Transverse colon (tissue), 4 donors: ENCODE measurements around the gene SOAT1. TPM values are rescaled to one million over a fixed set of nuclear protein-coding genes. Genes with fewer than 3 reads are reported as not detected.

Experiments
- DNase-seq: peaks from one replicate; pipeline ENCODE4 v3.0.0-alpha.2; 2019
- H3K27ac ChIP-seq, 4 donors: fragments of 200-600 bp; sonication (generic); 2 replicates each; pipeline ENCODE4 v1.5.1; 2016 to 2018; ENCODE audit warnings: inconsistent platforms in 4 of 4
- H3K27me3 ChIP-seq: fragments of 200-600 bp; sonication (generic); 2 replicates; pipeline ENCODE4 v1.5.1; 2017; ENCODE audit warnings: inconsistent platforms
- H3K36me3 ChIP-seq, 4 donors: fragments of 200-600 bp; sonication (generic); 2 replicates each; pipeline ENCODE4 v1.5.1; 2017 to 2019; ENCODE audit warnings: inconsistent platforms in 4 of 4
- H3K4me1 ChIP-seq, 4 donors: fragments of 200-600 bp; sonication (generic); 2 replicates each; pipeline ENCODE4 v1.5.1; 2017 to 2020; ENCODE audit warnings: inconsistent platforms in 4 of 4
- H3K4me3 ChIP-seq, 4 donors: fragments of 200-600 bp; sonication (generic); 1 replicate in 1 of 4; 2 replicates in 3 of 4; pipeline versions ENCODE4 v1.5.1 to v1.6.1; 2017 to 2019; ENCODE audit warnings: inconsistent platforms in 4 of 4
- H3K9me3 ChIP-seq, 2 donors: fragments of 200-600 bp; sonication (generic); 2 replicates each; pipeline ENCODE4 v1.5.1; 2017 to 2019; ENCODE audit warnings: inconsistent platforms in 2 of 2
- EP300 ChIP-seq: sonication (generic); formaldehyde crosslinking; IDR thresholded peaks from one replicate; pipeline ENCODE4 v1.6.1; 2017; ENCODE audit warnings: antibody characterized with exemption, low read depth
- POLR2A ChIP-seq: fragments of 450-650 bp; IDR thresholded peaks from one replicate; pipeline ENCODE4 v1.6.1; 2016; ENCODE audit warnings: antibody characterized with exemption, mild to moderate bottlenecking, moderate library complexity
- POLR2AphosphoS5 ChIP-seq, 3 donors: sonication (generic); formaldehyde crosslinking; IDR thresholded peaks; one replicate each; pipeline ENCODE4 v1.6.1; 2016; ENCODE audit warnings: antibody characterized with exemption in 3 of 3
- WGBS, 2 donors: methylation state at CpG; one replicate each; pipeline ENCODE4 v1.1.5; 2018; ENCODE audit warnings: low coverage in 1 of 2; 5-methylcytosine and 5-hydroxymethylcytosine counted together
- in situ Hi-C, 4 donors: fragments of 200-750 bp; cut with MboI; loops; one replicate each; pipeline versions ENCODE4 v1.15.0 to v1.15.1; 2017; ENCODE audit warnings: low sequenced_read_pairs in 3 of 4, low pct_ligation_motif_present in 1 of 4, low pct_unique_long_range_greater_than_20kb in 1 of 4
- intact Hi-C: fragments of 100-400 bp; cut with DNase I; formaldehyde crosslinking; loops from one replicate; pipeline ENCODE4 v1.15.1; 2023; ENCODE audit warnings: low total_unique reads
- total RNA-seq, 4 donors: library from RNA; depleted of rRNA; stranded (reverse); fragments of >200 nt; gene quantifications; one replicate each; pipeline ENCODE4 v1.1.0, GENCODE V29; 2016
- TF ChIP-seq, protein P1 (sequence below), 5 experiments: fragments of 200-600 bp in 3 of 5; fragments of 450-650 bp in 2 of 5; sonication (generic) in 3 of 5; IDR thresholded peaks; 1 replicate in 2 of 5; 2 replicates in 3 of 5; pipeline ENCODE4 v1.5.1; 2016 to 2017; ENCODE audit warnings: antibody characterized with exemption in 5 of 5, inconsistent platforms in 3 of 5, mild to moderate bottlenecking in 2 of 5, moderate library complexity in 1 of 5

SOAT1 gene
- total RNA-seq, 4 donors from 2014 or later, result 4.0 to 13.9 (median 10.3) TPM

DNA sequence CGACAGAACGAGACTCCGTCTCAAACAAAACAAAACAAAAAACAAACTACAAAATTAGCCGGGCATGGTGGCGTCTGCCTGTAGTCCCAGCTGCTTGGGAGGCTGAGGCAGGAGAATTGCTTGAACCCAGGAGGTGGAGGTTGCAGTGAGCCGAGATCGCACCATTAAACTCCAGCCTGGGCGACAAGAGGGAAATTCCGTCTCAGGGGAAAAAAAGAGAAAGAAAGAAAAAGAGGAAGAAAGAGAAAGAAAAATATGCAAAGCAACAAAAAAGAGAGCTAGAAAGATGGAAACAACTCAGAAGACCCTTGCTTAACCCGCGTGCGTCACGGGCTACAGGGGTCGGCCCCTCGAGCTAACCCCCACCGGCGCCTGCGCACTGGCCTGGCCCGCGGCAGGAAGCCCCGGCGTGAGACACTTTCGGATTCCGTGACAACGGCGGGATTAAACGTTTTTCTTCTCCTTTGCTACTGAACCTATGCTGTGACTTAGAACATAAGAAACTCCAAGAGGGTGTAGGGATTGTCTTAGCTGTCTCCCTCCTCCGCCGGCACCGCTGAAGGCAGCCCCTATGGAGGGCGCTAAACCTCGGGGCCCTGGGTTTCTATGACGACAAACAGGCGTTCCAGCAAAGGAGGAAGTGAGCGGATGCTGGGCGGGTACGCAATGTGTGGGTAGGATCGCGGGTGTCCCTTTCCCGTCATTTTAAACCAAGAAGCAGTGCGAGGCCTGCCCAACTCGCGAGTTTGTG is 71.9 kb downstream of the SOAT1 start, which contains the start of gene AXDND1:
Gene AXDND1, plus strand, starts transcription at position 630 of the 751 bp plus-strand sequence. CDS start 539 bp downstream, outside the sequence.
- no peaks in the 10 kb centered on the region for H3K9me3 ChIP-seq
- DNase-seq, result peak; percentile 89
- peaks cover 0 to 10% (median 4%) of the 10 kb centered on the region in 4 donors for H3K4me1 ChIP-seq
- in situ Hi-C loops (loop anchor here (5.0 to 25.0 kb wide), 9 partner anchors 103 to 828 kb away; partner anchors contain the start of genes ABL2 (in 2 of the 4) and TOR3A (in 1 of the 4)), intact Hi-C loops (loop anchor here (5.0 kb wide), 1 partner anchor 283 kb away; the partner anchor contains the start of gene TOR3A)
- H3K4me3 ChIP-seq, result peak within 1 kb of the TSS; percentile 46 to 89 (median 60)
- no peaks in the 10 kb centered on the region for H3K36me3 ChIP-seq
- TF ChIP-seq POLR2A, result peak; percentile 57
- TF ChIP-seq POLR2AphosphoS5 (IDR thresholded peaks at IDR 0.05), result peak; percentile 47 to 79 (median 59)
- TF ChIP-seq, protein P1, sequence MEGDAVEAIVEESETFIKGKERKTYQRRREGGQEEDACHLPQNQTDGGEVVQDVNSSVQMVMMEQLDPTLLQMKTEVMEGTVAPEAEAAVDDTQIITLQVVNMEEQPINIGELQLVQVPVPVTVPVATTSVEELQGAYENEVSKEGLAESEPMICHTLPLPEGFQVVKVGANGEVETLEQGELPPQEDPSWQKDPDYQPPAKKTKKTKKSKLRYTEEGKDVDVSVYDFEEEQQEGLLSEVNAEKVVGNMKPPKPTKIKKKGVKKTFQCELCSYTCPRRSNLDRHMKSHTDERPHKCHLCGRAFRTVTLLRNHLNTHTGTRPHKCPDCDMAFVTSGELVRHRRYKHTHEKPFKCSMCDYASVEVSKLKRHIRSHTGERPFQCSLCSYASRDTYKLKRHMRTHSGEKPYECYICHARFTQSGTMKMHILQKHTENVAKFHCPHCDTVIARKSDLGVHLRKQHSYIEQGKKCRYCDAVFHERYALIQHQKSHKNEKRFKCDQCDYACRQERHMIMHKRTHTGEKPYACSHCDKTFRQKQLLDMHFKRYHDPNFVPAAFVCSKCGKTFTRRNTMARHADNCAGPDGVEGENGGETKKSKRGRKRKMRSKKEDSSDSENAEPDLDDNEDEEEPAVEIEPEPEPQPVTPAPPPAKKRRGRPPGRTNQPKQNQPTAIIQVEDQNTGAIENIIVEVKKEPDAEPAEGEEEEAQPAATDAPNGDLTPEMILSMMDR (IDR thresholded peaks at IDR 0.05), result no peak
- H3K27ac ChIP-seq, result peak within 1 kb of the TSS; percentile 89 to 99 (median 90)
- 5 to 34% methylated on average over 9 to 43 of the region's 43 CpGs for WGBS, 2 donors
- no peaks in the 10 kb centered on the region for H3K27me3 ChIP-seq

DNA sequence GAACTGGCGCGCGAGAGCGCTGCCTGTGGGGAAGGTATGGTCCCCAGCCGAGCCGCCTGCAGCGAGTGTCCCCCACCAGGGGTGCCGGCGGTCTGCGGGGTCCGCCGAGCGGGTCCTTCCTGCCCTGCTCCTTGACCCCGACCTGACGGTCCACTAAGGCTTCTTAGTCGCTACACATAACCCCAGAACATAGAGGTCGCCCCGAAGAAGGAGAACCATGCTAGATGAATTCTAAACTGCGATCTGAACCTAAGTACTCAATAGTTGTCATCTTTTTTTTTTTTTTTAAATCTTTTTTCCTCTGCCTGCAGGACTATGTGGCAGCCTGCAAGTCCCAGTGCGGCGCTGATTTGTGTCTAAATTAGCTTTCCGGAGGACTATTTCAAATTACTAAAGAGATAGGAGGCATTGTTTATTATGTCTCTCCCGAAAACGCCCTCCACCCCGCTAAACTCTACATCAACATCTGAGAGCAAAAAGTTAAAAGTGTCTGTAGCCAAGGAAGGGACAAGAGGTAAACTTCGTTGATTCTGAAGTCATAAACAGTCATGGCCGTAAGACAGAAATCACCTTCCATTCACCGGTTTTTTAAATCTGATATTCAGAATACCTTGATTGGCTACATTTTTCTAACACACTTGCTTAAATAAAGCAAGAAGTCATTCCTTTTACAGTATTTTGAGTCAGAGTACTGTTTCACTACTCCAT is 72.7 kb downstream of the SOAT1 start:
- WGBS, 2 donors, result 3 to 4% methylated on average over 13 to 22 of the region's 28 CpGs
- Histone ChIP-seq H3K9me3 (no peaks in the 10 kb centered on the region), H3K36me3 (no peaks in the 10 kb centered on the region), H3K27me3 (no peaks in the 10 kb centered on the region), H3K4me1 (peaks cover 0 to 10% (median 4%) of the 10 kb centered on the region in 4 donors), H3K4me3 (peak overlapping the region; percentile 46 to 89 (median 60)), H3K27ac (peak overlapping the region; percentile 89 to 99 (median 90))
- TF ChIP-seq POLR2AphosphoS5 (IDR thresholded peaks at IDR 0.05), result no peak
- TF ChIP-seq POLR2A, result no peak
- TF ChIP-seq, protein P1 (IDR thresholded peaks at IDR 0.05), result peak in 1 of 5 experiments; percentile 34
- no peak for TF ChIP-seq EP300
- intact Hi-C loops (loop anchor here (5.0 kb wide), 1 partner anchor 284 kb away; the partner anchor contains the start of gene TOR3A), in situ Hi-C loops (loop anchor here (5.0 to 25.0 kb wide), 9 partner anchors 104 to 829 kb away; partner anchors contain the start of genes ABL2 (in 2 of the 4) and TOR3A (in 1 of the 4))
- no peak for DNase-seq

DNA sequence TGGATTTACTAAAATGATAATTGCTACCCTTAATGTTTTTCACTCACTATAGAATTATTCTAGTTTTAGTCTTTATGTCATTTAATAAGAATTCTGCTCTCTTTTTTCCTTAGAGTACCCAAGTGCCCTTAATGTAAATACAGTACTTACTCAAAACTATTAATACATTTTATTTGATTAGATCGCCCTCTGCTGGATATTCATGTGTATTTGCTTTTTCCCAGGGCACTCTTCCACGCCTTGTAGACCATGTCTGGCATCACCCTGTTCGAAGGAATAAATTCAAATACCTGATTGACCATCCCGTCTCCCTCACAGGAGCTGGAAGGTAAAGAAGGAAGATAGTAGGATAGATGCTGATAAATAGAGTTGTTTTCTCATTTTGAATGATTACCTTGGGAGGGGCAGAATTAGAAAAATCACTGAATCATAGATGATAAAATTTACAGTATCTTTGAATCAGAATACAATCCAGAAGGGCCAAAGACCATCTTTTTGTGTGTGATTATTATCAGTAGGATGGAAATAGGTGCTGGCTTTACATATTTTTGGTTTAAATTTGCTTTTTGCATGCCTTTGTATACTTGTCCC is 76.2 kb downstream of the SOAT1 start:
- no peak overlapping the region for H3K27ac ChIP-seq
- H3K4me3 ChIP-seq, result no peak overlapping the region
- TF ChIP-seq POLR2A (no peak), EP300 (no peak), POLR2AphosphoS5 (IDR thresholded peaks at IDR 0.05) (no peak)
- TF ChIP-seq, protein P1 (IDR thresholded peaks at IDR 0.05), result peak; percentile 72 to 84 (median 78)
- in situ Hi-C loops (loop anchor here (5.0 to 25.0 kb wide), 9 partner anchors 108 to 833 kb away; partner anchors contain the start of genes ABL2 (in 2 of the 4) and TOR3A (in 1 of the 4)), intact Hi-C loops (loop anchor here (5.0 kb wide), 1 partner anchor 288 kb away; the partner anchor contains the start of gene TOR3A)
- no peaks in the 10 kb centered on the region for H3K36me3 ChIP-seq
- no peaks in the 10 kb centered on the region for H3K27me3 ChIP-seq
- WGBS, 2 donors, result 0 to 2% methylated on average over 4 of the region's 4 CpGs
- H3K9me3 ChIP-seq, result no peaks in the 10 kb centered on the region
- DNase-seq, result peak; percentile 13
- H3K4me1 ChIP-seq, result peaks cover 0 to 10% (median 4%) of the 10 kb centered on the region in 4 donors
